BE2C (cell line): ENCODE measurements around the gene CCDC57.
"Not testable (repeated sequence)": the region's sequence is repeated elsewhere in the genome, so short reads cannot be mapped to it uniquely, and the experiment has no call there.

Source experiments
- DNase-seq: peaks from one replicate; pipeline ENCODE4 v3.0.0-alpha.2; 2020
- H3K27me3 ChIP-seq: fragments of 250-450 bp; sonication (Bioruptor Pico); 2 replicates; pipeline ENCODE4 v1.5.1; 2020; ENCODE audit warnings: mild to moderate bottlenecking
- H3K36me3 ChIP-seq: fragments of 250-450 bp; sonication (Bioruptor Pico); 2 replicates; pipeline ENCODE4 v1.5.1; 2020; ENCODE audit warnings: mild to moderate bottlenecking
- H3K4me1 ChIP-seq: fragments of 250-450 bp; sonication (Bioruptor Pico); 2 replicates; pipeline ENCODE4 v1.5.1; 2020
- H3K4me3 ChIP-seq: 2 replicates; pipeline ENCODE4 v1.5.1; 2011; ENCODE audit warnings: low read depth, low read length
- H3K9me3 ChIP-seq: fragments of 250-450 bp; sonication (Bioruptor Pico); 2 replicates; pipeline ENCODE4 v1.5.1; 2020
- TF ChIP-seq, protein P1 (sequence below): IDR thresholded peaks from 2 replicates; pipeline ENCODE4 v1.5.1; 2012; ENCODE audit warnings: mild to moderate bottlenecking, low read depth, low read length

CCDC57 gene

GRCh38 chr17:82256242-82256885 is 43.7 kb upstream of the CCDC57 start:
- no peaks in the 10 kb centered on the region for H3K4me1 ChIP-seq
- H3K27me3 ChIP-seq: no peaks in the 10 kb centered on the region
- H3K4me3 ChIP-seq: no peak overlapping the region
- H3K9me3 ChIP-seq: peaks cover 4% of the 10 kb centered on the region; the same call in 1 of the 2 replicates
- H3K36me3 ChIP-seq: peaks cover 76% of the 10 kb centered on the region
- TF ChIP-seq, protein P1, sequence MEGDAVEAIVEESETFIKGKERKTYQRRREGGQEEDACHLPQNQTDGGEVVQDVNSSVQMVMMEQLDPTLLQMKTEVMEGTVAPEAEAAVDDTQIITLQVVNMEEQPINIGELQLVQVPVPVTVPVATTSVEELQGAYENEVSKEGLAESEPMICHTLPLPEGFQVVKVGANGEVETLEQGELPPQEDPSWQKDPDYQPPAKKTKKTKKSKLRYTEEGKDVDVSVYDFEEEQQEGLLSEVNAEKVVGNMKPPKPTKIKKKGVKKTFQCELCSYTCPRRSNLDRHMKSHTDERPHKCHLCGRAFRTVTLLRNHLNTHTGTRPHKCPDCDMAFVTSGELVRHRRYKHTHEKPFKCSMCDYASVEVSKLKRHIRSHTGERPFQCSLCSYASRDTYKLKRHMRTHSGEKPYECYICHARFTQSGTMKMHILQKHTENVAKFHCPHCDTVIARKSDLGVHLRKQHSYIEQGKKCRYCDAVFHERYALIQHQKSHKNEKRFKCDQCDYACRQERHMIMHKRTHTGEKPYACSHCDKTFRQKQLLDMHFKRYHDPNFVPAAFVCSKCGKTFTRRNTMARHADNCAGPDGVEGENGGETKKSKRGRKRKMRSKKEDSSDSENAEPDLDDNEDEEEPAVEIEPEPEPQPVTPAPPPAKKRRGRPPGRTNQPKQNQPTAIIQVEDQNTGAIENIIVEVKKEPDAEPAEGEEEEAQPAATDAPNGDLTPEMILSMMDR: no peak
- DNase-seq: no peak

GRCh38 chr17:82255402-82255972 is 42.8 kb upstream of the CCDC57 start:
- DNase-seq: no peak
- H3K9me3 ChIP-seq: peaks cover 4% of the 10 kb centered on the region; the same call in 1 of the 2 replicates
- H3K27me3 ChIP-seq: no peaks in the 10 kb centered on the region
- H3K36me3 ChIP-seq: peaks cover 77% of the 10 kb centered on the region
- no peak overlapping the region for H3K4me3 ChIP-seq
- TF ChIP-seq, protein P1: no peak
- peaks cover under 1% of the 10 kb centered on the region; the same call in 1 of the 2 replicates for H3K4me1 ChIP-seq

GRCh38 chr17:82254746-82255145 is 42.1 kb upstream of the CCDC57 start:
- not testable (repeated sequence) for H3K9me3 ChIP-seq, H3K4me3 ChIP-seq, H3K4me1 ChIP-seq, H3K27me3 ChIP-seq, DNase-seq
- H3K36me3 ChIP-seq: peaks cover 79% of the 10 kb centered on the region

DNA sequence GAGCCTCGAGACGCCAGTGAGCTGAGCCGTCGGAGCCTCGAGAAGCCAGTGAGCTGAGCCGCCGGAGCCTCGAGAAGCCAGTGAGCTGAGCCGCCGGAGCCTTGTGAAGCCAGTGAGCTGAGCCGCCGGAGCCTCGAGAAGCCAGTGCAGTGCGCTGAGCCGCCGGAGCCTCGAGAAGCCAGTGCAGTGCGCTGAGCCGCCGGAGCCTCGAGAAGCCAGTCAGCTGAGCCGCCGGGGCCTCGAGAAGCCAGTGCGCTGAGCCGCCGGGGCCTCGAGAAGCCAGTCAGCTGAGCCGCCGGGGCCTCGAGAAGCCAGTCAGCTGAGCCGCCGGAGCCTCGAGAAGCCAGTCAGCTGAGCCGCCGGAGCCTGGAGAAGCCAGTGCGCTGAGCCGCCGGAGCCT is 41.5 kb upstream of the CCDC57 start:
- H3K9me3 ChIP-seq, H3K27me3 ChIP-seq, H3K4me1 ChIP-seq, H3K4me3 ChIP-seq, DNase-seq: not testable (repeated sequence)
- peaks cover 79% of the 10 kb centered on the region for H3K36me3 ChIP-seq

DNA sequence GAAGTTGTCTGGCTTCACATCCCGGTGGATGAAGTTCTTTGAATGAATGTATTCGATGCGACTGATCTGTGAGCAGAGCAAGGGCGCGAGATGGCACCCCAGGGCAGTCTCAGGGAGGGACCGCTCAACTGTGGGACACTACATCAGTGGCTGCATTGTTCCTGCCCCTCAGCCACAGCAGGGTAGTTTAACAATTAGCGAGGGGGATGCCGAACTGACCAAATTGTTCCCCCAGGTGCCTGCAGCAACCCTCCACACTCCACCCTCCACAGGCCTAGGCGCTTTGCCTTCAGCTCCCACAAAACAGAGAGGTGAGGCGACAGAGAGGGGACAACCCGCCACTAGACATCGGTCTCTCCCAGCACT is 40.5 kb upstream of the CCDC57 start:
- TF ChIP-seq, protein P1: no peak
- peaks cover 81% of the 10 kb centered on the region for H3K36me3 ChIP-seq
- peaks cover 6% of the 10 kb centered on the region for H3K4me1 ChIP-seq
- DNase-seq: no peak
- peaks cover 4% of the 10 kb centered on the region; the same call in 1 of the 2 replicates for H3K9me3 ChIP-seq
- no peak overlapping the region for H3K4me3 ChIP-seq
- H3K27me3 ChIP-seq: no peaks in the 10 kb centered on the region

DNA sequence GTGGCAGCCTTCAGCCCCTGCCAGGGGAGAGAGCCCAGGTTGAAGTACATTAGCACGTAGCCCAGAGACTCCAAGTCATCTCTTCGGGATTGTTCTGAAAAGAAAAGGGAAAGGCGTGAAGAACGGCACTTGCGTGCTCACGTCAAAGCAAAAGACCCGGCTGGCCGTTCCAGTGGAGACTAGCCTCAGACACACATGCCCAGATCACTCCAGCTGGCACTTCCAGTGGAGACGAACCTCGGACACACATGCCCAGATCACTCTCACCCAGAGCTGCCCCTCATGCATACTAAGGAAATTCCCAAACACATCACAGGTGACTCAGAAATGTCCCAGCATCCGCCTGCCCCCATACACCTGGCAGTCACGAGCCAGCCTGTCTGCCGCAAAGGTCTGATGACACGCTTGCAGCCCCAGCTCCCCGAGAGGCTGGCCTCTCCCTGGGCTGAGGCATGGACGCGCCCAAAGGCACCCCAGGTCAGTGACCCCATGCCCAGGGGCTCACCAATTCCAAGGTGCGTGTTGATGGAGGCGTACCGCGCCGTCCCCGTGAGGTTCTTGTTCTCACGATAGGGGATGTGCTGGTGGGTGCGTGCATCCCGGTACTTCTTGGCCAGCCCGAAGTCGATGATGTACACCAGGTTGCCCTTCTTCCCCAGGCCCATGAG is 40.0 kb upstream of the CCDC57 start:
- DNase-seq: no peak
- H3K4me1 ChIP-seq: peaks cover 11% of the 10 kb centered on the region
- H3K9me3 ChIP-seq: peaks cover 4% of the 10 kb centered on the region; the same call in 1 of the 2 replicates
- no peak overlapping the region for H3K4me3 ChIP-seq
- H3K36me3 ChIP-seq: peaks cover 84% of the 10 kb centered on the region
- TF ChIP-seq, protein P1: no peak
- no peaks in the 10 kb centered on the region for H3K27me3 ChIP-seq

DNA sequence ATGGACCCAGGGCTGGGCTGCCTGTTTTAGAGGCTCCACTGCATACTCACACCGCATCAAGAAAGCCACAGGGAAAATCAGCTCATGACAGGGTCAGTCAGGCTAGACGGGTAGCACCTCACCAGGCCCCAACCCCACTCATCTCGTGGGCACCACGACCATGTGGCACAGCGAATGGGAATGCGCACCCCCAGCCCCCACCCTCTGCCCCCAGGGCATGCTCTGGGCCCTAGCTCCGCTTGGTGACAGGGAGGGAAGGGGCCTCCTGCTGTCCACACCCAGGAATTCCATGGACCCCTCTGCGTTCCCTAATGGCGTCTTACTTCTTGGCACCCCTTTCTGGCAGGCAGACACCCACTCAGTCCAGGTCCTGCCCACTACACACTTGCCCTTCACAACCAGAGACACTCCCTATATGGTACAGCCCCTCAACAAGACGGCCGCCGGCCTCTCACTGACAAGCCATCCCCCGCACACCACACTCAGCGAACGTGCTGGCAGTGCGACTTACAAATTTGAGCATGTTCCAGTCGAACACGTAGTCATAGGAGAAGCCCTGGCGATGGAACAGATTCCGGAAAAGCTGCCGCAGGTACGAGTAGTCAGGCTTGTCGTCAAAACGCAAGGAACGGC is 38.3 kb upstream of the CCDC57 start:
- peaks cover 4% of the 10 kb centered on the region; the same call in 1 of the 2 replicates for H3K9me3 ChIP-seq
- peaks cover 85% of the 10 kb centered on the region for H3K36me3 ChIP-seq
- peak; percentile 14 for DNase-seq
- no peaks in the 10 kb centered on the region for H3K27me3 ChIP-seq
- TF ChIP-seq, protein P1: no peak
- H3K4me3 ChIP-seq: no peak overlapping the region
- peaks cover 28% of the 10 kb centered on the region for H3K4me1 ChIP-seq
